Measurements from ENCODE around the gene POLR1D. TPM values are rescaled to one million over a fixed set of nuclear protein-coding genes. Genes with fewer than 3 reads are reported as not detected.
"Not testable (repeated sequence)": the region's sequence is repeated elsewhere in the genome, so short reads cannot be mapped to it uniquely, and the experiment has no call there.

The POLR1D gene
- total and polyA plus RNA-seq, 7 experiments from 2014 or later, result 111 to 176 (median 136) TPM

DNA sequence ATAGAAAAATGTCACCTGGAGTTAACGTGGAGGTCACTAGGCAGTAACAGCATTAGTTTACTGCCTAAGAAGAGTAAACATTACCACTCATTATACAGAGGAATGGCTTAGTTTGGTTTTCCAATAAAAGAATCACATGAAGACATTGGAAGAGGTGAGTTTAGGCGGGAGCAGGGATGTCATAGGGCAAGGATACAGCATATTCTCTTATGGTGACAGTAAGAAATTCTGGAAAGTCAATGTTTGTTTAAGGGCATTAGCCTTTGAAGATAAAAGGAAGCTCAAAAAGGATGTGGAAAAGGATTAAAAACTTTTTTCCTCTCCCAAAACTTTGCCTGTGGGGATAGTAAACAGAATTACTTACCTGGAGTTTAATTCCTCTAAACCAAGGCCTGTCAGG lies 4.1 kb downstream of the POLR1D start:
- Histone ChIP-seq H3K27me3 (ENCODE audit: control insufficient read depth in 2 of 2, insufficient read depth in 2 of 2, low read length in 2 of 2) (no peaks in the 10 kb centered on the region), H3K4me3 (ENCODE audit: low read length) (no peak overlapping the region), H3K36me3 (ENCODE audit: control insufficient read depth in 2 of 3, insufficient read depth in 3 of 3, low read length in 3 of 3) (peaks cover 0 to 7% (median 2%) of the 10 kb centered on the region in 3 experiments), H3K4me1 (ENCODE audit: control insufficient read depth in 2 of 2, insufficient read depth in 2 of 2, low read length in 2 of 2) (peaks cover 21 to 27% of the 10 kb centered on the region in 2 donors), H3K9me3 (ENCODE audit: control insufficient read depth in 2 of 3, low read length in 3 of 3) (no peaks in the 10 kb centered on the region), H3K27ac (ENCODE audit: low read depth, low read length) (no peak overlapping the region)
- intact Hi-C loops (cut with micrococcal nuclease), result loop anchor here in 1 of 2 donors (10.0 kb wide), 1 partner anchor 1441 kb away; no protein-coding TSS in a partner anchor
- ChIA-PET POLR2A (no interaction called here), CTCF (no interaction called here)
- Mint-ChIP-seq H3K4me1 (peaks cover 51 to 85% (median 75%) of the 10 kb centered on the region in 7 donors), H3K4me3 (no peak overlapping the region), H3K36me3 (peaks cover 0 to 48% (median 37%) of the 10 kb centered on the region in 5 donors), H3K27ac (peak overlapping the region in 1 of 9 donors; percentile 43), H3K9me3 (peaks cover 0 to 2% (median 0%) of the 10 kb centered on the region in 11 donors), H3K27me3 (no peaks in the 10 kb centered on the region)
- no peak for ATAC-seq
- no peak for DNase-seq

DNA sequence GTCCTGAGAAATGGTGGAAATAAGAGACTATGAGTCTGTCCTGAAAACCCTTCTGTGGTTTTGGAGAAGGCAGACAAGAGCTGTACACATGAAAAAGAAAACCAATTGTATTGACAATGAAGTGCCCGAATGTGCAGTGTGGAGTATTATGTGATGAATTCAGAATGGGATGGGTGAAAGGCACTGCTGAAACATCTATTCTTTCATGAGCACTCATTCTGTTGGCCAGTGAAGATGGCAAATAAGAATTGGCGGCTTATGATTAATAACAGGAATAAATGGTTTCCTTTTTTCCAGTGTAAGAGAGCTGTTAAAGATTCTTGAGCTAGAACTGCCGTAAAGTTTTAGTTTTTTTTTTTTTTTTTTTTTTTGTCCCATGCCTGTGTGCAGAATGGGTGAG lies 5.7 kb downstream of the POLR1D start:
- POLR2A ChIA-PET, result interaction anchor here (0.7 kb wide), 1 partner anchor 176 kb away, joined by 3 read pairs; no protein-coding TSS in a partner anchor
- Histone ChIP-seq H3K27me3 (ENCODE audit: control insufficient read depth in 2 of 2, insufficient read depth in 2 of 2, low read length in 2 of 2) (no peaks in the 10 kb centered on the region), H3K36me3 (ENCODE audit: control insufficient read depth in 2 of 3, insufficient read depth in 3 of 3, low read length in 3 of 3) (peaks cover 0 to 7% (median 0%) of the 10 kb centered on the region in 3 experiments), H3K4me3 (ENCODE audit: low read length) (no peak overlapping the region), H3K4me1 (ENCODE audit: control insufficient read depth in 2 of 2, insufficient read depth in 2 of 2, low read length in 2 of 2) (peaks cover 20 to 25% of the 10 kb centered on the region in 2 donors), H3K9me3 (ENCODE audit: control insufficient read depth in 2 of 3, low read length in 3 of 3) (no peaks in the 10 kb centered on the region), H3K27ac (ENCODE audit: low read depth, low read length) (no peak overlapping the region)
- Mint-ChIP-seq H3K4me3 (no peak overlapping the region), H3K27ac (no peak overlapping the region), H3K9me3 (no peaks in the 10 kb centered on the region), H3K4me1 (peaks cover 56 to 96% (median 87%) of the 10 kb centered on the region in 7 donors), H3K27me3 (no peaks in the 10 kb centered on the region), H3K36me3 (peaks cover 0 to 63% (median 38%) of the 10 kb centered on the region in 5 donors)
- ATAC-seq (no peak), DNase-seq (no peak)
- CTCF ChIA-PET, result no interaction called here
- intact Hi-C loops (cut with micrococcal nuclease), result loop anchor here in 1 of 2 donors (10.0 kb wide), 1 partner anchor 1443 kb away; no protein-coding TSS in a partner anchor

DNA sequence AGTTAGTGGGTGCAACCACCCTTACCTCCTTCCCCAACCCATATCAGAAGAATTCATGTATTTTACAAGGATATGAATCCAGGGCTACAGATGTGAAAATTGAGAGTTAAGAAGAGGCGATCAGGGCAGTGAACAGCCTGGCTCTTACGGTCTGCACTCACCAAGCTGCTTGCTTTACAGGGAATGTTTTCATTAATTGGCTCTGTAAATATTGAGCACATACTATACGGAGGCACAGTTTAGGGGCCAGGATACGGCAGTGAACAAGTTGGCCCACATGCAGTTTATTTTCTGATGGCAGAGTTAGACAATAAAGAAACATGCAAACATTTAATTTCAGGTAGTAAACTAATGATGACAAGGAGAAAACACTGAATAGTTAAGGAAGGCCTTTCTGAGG lies 6.4 kb downstream of the POLR1D start:
- Mint-ChIP-seq H3K36me3 (peaks cover 0 to 64% (median 38%) of the 10 kb centered on the region in 5 donors), H3K4me1 (peaks cover 49 to 96% (median 87%) of the 10 kb centered on the region in 7 donors), H3K27ac (peak overlapping the region in 1 of 9 donors; percentile 10), H3K4me3 (peak overlapping the region in 1 of 10 donors; percentile 28), H3K27me3 (no peaks in the 10 kb centered on the region), H3K9me3 (no peaks in the 10 kb centered on the region)
- Histone ChIP-seq H3K4me3 (ENCODE audit: low read length) (no peak overlapping the region), H3K27ac (ENCODE audit: low read depth, low read length) (no peak overlapping the region), H3K9me3 (ENCODE audit: control insufficient read depth in 2 of 3, low read length in 3 of 3) (no peaks in the 10 kb centered on the region), H3K27me3 (ENCODE audit: control insufficient read depth in 2 of 2, insufficient read depth in 2 of 2, low read length in 2 of 2) (no peaks in the 10 kb centered on the region), H3K4me1 (ENCODE audit: control insufficient read depth in 2 of 2, insufficient read depth in 2 of 2, low read length in 2 of 2) (peaks cover 13 to 18% of the 10 kb centered on the region in 2 donors), H3K36me3 (ENCODE audit: control insufficient read depth in 2 of 3, insufficient read depth in 3 of 3, low read length in 3 of 3) (peaks cover 0 to 5% (median 0%) of the 10 kb centered on the region in 3 experiments)
- CTCF ChIA-PET, result no interaction called here
- ATAC-seq, result no peak
- intact Hi-C loops (cut with micrococcal nuclease), result loop anchor here in 1 of 2 donors (10.0 kb wide), 1 partner anchor 1443 kb away; no protein-coding TSS in a partner anchor
- POLR2A ChIA-PET, result no interaction called here
- no peak for DNase-seq

DNA sequence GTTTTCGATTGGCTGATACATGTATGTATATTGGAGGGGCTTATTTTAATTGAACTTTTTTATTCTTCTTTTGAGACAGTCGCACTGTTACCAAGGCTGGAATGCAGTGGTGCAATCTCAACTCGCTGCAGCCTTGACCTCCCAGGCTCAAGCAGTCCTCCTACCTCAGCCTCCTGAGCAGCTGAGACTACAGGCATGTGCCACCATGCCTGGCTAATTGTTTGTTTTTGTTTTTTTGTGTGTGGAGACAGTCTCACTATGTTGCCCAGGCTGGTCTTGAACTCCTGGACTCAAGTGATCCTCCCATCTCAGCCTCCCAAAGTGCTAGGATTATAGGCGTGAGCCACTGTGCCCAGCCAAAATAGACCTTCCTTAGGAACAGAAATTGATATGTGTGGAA lies 7.1 kb downstream of the POLR1D start:
- not testable (repeated sequence) for H3K4me3 ChIP-seq (ENCODE audit: low read length); DNase-seq; H3K4me3 Mint-ChIP-seq; H3K27me3 Mint-ChIP-seq; ATAC-seq; H3K9me3 Mint-ChIP-seq; H3K36me3 ChIP-seq (ENCODE audit: control insufficient read depth in 2 of 3, insufficient read depth in 3 of 3, low read length in 3 of 3); H3K27me3 ChIP-seq (ENCODE audit: control insufficient read depth in 2 of 2, insufficient read depth in 2 of 2, low read length in 2 of 2); H3K9me3 ChIP-seq (ENCODE audit: control insufficient read depth in 2 of 3, low read length in 3 of 3); H3K27ac ChIP-seq (ENCODE audit: low read depth, low read length); H3K27ac Mint-ChIP-seq
- H3K4me1 ChIP-seq (ENCODE audit: control insufficient read depth in 2 of 2, insufficient read depth in 2 of 2, low read length in 2 of 2), result peaks cover 8 to 11% of the 10 kb centered on the region in 2 donors
- H3K4me1 Mint-ChIP-seq, result peaks cover 43 to 92% (median 87%) of the 10 kb centered on the region in 7 donors
- intact Hi-C loops (cut with micrococcal nuclease), result loop anchor here in 1 of 2 donors (10.0 kb wide), 1 partner anchor 1444 kb away; no protein-coding TSS in a partner anchor
- CTCF ChIA-PET, result interaction anchor here (0.5 kb wide), 1 partner anchor 252 kb away, joined by 3 read pairs; no protein-coding TSS in a partner anchor
- peaks cover 0 to 58% (median 36%) of the 10 kb centered on the region in 5 donors for H3K36me3 Mint-ChIP-seq
- POLR2A ChIA-PET, result interaction anchor here (1.1 kb wide), 1 partner anchor 8 kb away, joined by 3 read pairs; the partner anchor contains the start of gene LNX2

DNA sequence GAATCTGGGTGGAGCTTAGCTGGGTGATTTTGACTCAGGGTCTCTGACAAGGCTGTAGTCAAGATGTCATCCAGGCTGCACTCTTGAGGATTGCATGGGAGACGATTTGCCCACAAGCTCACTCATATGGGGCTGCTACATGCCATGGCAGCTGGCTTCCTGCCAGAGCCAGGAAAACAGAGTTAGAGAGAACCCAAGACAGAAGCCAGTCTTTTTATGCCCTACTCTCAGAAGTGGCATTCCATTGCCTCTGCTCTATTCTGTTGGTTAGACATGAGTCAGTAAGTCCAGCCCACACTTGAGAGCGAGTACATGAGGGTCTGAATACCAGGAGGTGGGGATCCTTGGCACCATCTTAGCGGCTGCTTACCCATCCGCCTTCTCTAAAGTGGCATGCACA lies 9.5 kb downstream of the POLR1D start:
- ChIA-PET CTCF (interaction anchor here (1.6 kb wide), 1 partner anchor 8 kb away, joined by 3 read pairs; no protein-coding TSS in a partner anchor), POLR2A (no interaction called here)
- Histone ChIP-seq H3K9me3 (ENCODE audit: control insufficient read depth in 2 of 3, low read length in 3 of 3) (no peaks in the 10 kb centered on the region), H3K4me1 (ENCODE audit: control insufficient read depth in 2 of 2, insufficient read depth in 2 of 2, low read length in 2 of 2) (peaks cover 3 to 4% of the 10 kb centered on the region in 2 donors), H3K27me3 (ENCODE audit: control insufficient read depth in 2 of 2, insufficient read depth in 2 of 2, low read length in 2 of 2) (no peaks in the 10 kb centered on the region), H3K4me3 (ENCODE audit: low read length) (no peak overlapping the region), H3K27ac (ENCODE audit: low read depth, low read length) (no peak overlapping the region), H3K36me3 (ENCODE audit: control insufficient read depth in 2 of 3, insufficient read depth in 3 of 3, low read length in 3 of 3) (peaks cover 0 to 5% (median 0%) of the 10 kb centered on the region in 3 experiments)
- intact Hi-C loops (cut with micrococcal nuclease), result no loop called here
- no peak overlapping the region for H3K4me3 Mint-ChIP-seq
- DNase-seq, result no peak
- ATAC-seq, result no peak
- no peaks in the 10 kb centered on the region for H3K27me3 Mint-ChIP-seq
- peaks cover 35 to 89% (median 78%) of the 10 kb centered on the region in 7 donors for H3K4me1 Mint-ChIP-seq
- no peaks in the 10 kb centered on the region for H3K9me3 Mint-ChIP-seq
- peaks cover 3 to 49% (median 20%) of the 10 kb centered on the region in 5 donors for H3K36me3 Mint-ChIP-seq
- peak overlapping the region in 1 of 9 donors; percentile 19 for H3K27ac Mint-ChIP-seq

DNA sequence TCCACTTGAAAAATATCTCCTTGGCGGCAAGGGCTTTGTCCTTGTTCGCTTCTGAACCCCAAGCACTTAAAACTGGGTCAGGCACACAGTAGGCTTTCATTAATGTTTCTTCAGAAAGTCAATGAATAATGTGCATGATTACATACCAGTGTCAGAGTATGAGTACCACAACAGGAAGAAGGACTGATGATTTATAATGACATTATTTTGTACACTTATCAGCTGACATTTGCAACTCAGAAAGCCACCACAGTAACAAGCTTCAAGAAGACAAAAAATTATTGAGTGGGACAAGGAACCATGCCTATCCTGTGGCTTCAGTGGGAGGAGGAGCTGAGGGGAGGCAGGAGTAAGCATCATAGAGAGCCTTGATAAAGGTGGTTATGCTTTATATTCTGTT lies 10.0 kb downstream of the POLR1D start:
- H3K4me1 ChIP-seq (ENCODE audit: control insufficient read depth in 2 of 2, insufficient read depth in 2 of 2, low read length in 2 of 2), result peaks cover 4 to 6% of the 10 kb centered on the region in 2 donors
- ChIA-PET POLR2A (no interaction called here), CTCF (interaction anchor here (1.6 kb wide), 1 partner anchor 9 kb away, joined by 3 read pairs; no protein-coding TSS in a partner anchor)
- Mint-ChIP-seq H3K4me3 (no peak overlapping the region), H3K4me1 (peaks cover 36 to 89% (median 78%) of the 10 kb centered on the region in 7 donors), H3K36me3 (peaks cover 3 to 49% (median 20%) of the 10 kb centered on the region in 5 donors), H3K27ac (no peak overlapping the region), H3K27me3 (no peaks in the 10 kb centered on the region), H3K9me3 (no peaks in the 10 kb centered on the region)
- H3K27ac ChIP-seq (ENCODE audit: low read depth, low read length), result no peak overlapping the region
- no peak overlapping the region for H3K4me3 ChIP-seq (ENCODE audit: low read length)
- ATAC-seq (no peak), DNase-seq (no peak)
- H3K27me3 ChIP-seq (ENCODE audit: control insufficient read depth in 2 of 2, insufficient read depth in 2 of 2, low read length in 2 of 2), result no peaks in the 10 kb centered on the region
- peaks cover 0 to 5% (median 0%) of the 10 kb centered on the region in 3 experiments for H3K36me3 ChIP-seq (ENCODE audit: control insufficient read depth in 2 of 3, insufficient read depth in 3 of 3, low read length in 3 of 3)
- no peaks in the 10 kb centered on the region for H3K9me3 ChIP-seq (ENCODE audit: control insufficient read depth in 2 of 3, low read length in 3 of 3)
- intact Hi-C loops (cut with micrococcal nuclease), result no loop called here
